HepG2 (cell line): ENCODE measurements around the gene MTARC1. TPM values are rescaled to one million over a fixed set of nuclear protein-coding genes. Genes with fewer than 3 reads are reported as not detected.

Experiments
- ATAC-seq: fragments of 200-7000 bp; cut with Tn5 transposase; 3 replicates; pipeline ENCODE4 v1.9.1; 2020; ENCODE audit warnings: mild to moderate bottlenecking, moderate library complexity
- BruUV-seq: library from RNA; stranded (reverse); fragments of 400-500 nt; replicated peaks from 2 replicates; lab custom pipeline; 2021; lab: Mats Ljungman, UMichigan
- CTCF ChIA-PET: fragments of 300-600 bp; formaldehyde crosslinking; extraction: SDS; loops from one replicate; lab custom pipeline; 2021; ENCODE audit warnings: low total read pairs, inconsistent platforms, low intra/inter-chr PET ratio; lab: Yijun Ruan, JAX
- POLR2A ChIA-PET: fragments of 350-600 bp; sonication (Branson Sonifier 250); formaldehyde crosslinking; loops from one replicate; lab custom pipeline; 2020; ENCODE audit warnings: antibody characterized with exemption, inconsistent platforms; lab: Yijun Ruan, JAX
- DNase-seq: peaks from one replicate; pipeline ENCODE4 v3.0.0-alpha.2; 2015; ENCODE audit warnings: low spot score
- FAIRE-seq: peaks from 3 replicates; lab custom pipeline; 2011; peaks lifted over from hg19 to GRCh38; lab: Jason Lieb, UNC
- H2AFZ ChIP-seq: one replicate; pipeline ENCODE4 v1.6.1; 2011; ENCODE audit warnings: low read length, inconsistent platforms
- H3K27ac ChIP-seq: fragments of 300-600 bp; 3 replicates; pipeline ENCODE4 v1.8.0; 2011; ENCODE audit warnings: mixed run types, mild to moderate bottlenecking, mixed read lengths, low read length, inconsistent platforms; ENCODE audit not compliant: insufficient read depth; ENCODE audit errors: extremely low read length
- H3K27me3 ChIP-seq, 2 experiments: fragments of 200-600 bp in 1 of 2; 2 replicates in 1 of 2; 3 replicates in 1 of 2; pipeline versions ENCODE4 v1.6.0 to v1.8.0; 2011; ENCODE audit warnings: low read length in 2 of 2, mild to moderate bottlenecking in 2 of 2, moderate library complexity in 2 of 2, inconsistent platforms in 1 of 2; ENCODE audit not compliant: insufficient read depth in 2 of 2, control insufficient read depth in 1 of 2
- H3K36me3 ChIP-seq, 2 experiments: fragments of 200-600 bp in 1 of 2; replicated peaks in 1 of 2; 2 replicates in 1 of 2; 3 replicates in 1 of 2; pipeline versions ENCODE4 v1.5.1 to v1.8.0; 2011; ENCODE audit warnings: low read length in 2 of 2, inconsistent platforms in 1 of 2; ENCODE audit not compliant: insufficient read depth in 2 of 2, control insufficient read depth in 1 of 2
- H3K4me1 ChIP-seq: 2 replicates; pipeline ENCODE4 v1.5.1; 2012; ENCODE audit warnings: low read length, inconsistent platforms; ENCODE audit not compliant: insufficient read depth
- H3K4me2 ChIP-seq: 2 replicates; pipeline ENCODE4 v1.6.0; 2011; ENCODE audit warnings: low read depth, low read length, inconsistent platforms
- H3K4me3 ChIP-seq, 3 experiments: fragments of 200-600 bp in 1 of 3; sonication (generic), shearing (Covaris generic) in 1 of 3; replicated peaks in 1 of 3; 2 replicates each; pipeline ENCODE4 v1.5.1; 2011 to 2016; ENCODE audit warnings: low read length in 3 of 3, inconsistent platforms in 2 of 3, low read depth in 2 of 3, mild to moderate bottlenecking in 2 of 3, control low read depth in 1 of 3, mixed read lengths in 1 of 3; ENCODE audit not compliant: insufficient read depth in 1 of 3
- H3K79me2 ChIP-seq: one replicate; pipeline ENCODE4 v1.6.1; 2011; ENCODE audit warnings: low read length, inconsistent platforms; ENCODE audit not compliant: insufficient read depth
- H3K9ac ChIP-seq: 2 replicates; pipeline ENCODE4 v1.6.0; 2011; ENCODE audit warnings: mild to moderate bottlenecking, low read depth, low read length, inconsistent platforms; ENCODE audit not compliant: insufficient read depth
- H3K9me3 ChIP-seq: 2 replicates; pipeline ENCODE4 v1.5.1; 2012; ENCODE audit warnings: mild to moderate bottlenecking, low read length
- H4K20me1 ChIP-seq: 2 replicates; pipeline ENCODE4 v1.6.0; 2011; ENCODE audit warnings: inconsistent platforms, mild to moderate bottlenecking, low read length, moderate library complexity; ENCODE audit not compliant: insufficient read depth
- RBFOX2 ChIP-seq: fragments of 200-400 bp; formaldehyde crosslinking; IDR thresholded peaks from 2 replicates; pipeline ENCODE4 v1.6.1; 2017; ENCODE audit warnings: low read depth, mild to moderate bottlenecking, low read length
- RBM22 ChIP-seq: fragments of 200-400 bp; formaldehyde crosslinking; optimal IDR thresholded peaks from 2 replicates; pipeline ENCODE3; 2017; ENCODE audit warnings: mild to moderate bottlenecking, low read length, moderate library complexity
- SIX1 ChIP-seq: sonication (generic); formaldehyde crosslinking; IDR thresholded peaks from 2 replicates; pipeline ENCODE4 v1.4.0; 2020; ENCODE audit warnings: missing genetic modification reagents, borderline replicate concordance
- SRSF4 ChIP-seq: fragments of 200-400 bp; formaldehyde crosslinking; IDR thresholded peaks from one replicate; pipeline ENCODE4 v1.6.1; 2018; ENCODE audit warnings: mild to moderate bottlenecking, low read depth, low read length, moderate library complexity; ENCODE audit not compliant: poor library complexity, severe bottlenecking
- TCF12 ChIP-seq, 2 experiments: fragments of 450-650 bp in 1 of 2; sonication (generic) in 1 of 2; formaldehyde crosslinking in 1 of 2; IDR thresholded peaks; 2 replicates each; pipeline versions ENCODE4 v1.6.1 to v1.8.0; 2017 to 2022; ENCODE audit warnings: antibody characterized with exemption in 1 of 2, mild to moderate bottlenecking in 1 of 2, missing genetic modification reagents in 1 of 2, moderate library complexity in 1 of 2
- ZNF292 ChIP-seq: sonication (generic); formaldehyde crosslinking; IDR thresholded peaks from 2 replicates; pipeline ENCODE4 v1.8.1; 2022; ENCODE audit warnings: mild to moderate bottlenecking, low read depth, missing genetic modification reagents, borderline replicate concordance
- ZNF530 ChIP-seq: sonication (generic); formaldehyde crosslinking; IDR thresholded peaks from 2 replicates; pipeline ENCODE4 v1.5.0; 2020; ENCODE audit warnings: low read depth, mild to moderate bottlenecking, missing genetic modification reagents
- WGBS: methylation state at CpG from one replicate; pipeline ENCODE4 v1.1.6; 2017; ENCODE audit warnings: low lambda C conversion rate; 5-methylcytosine and 5-hydroxymethylcytosine counted together
- in situ Hi-C: cut with HindIII; loops from 2 replicates; pipeline ENCODE4 v1.10.0; 2017; ENCODE audit warnings: low pct_unique_long_range_greater_than_20kb; ENCODE audit not compliant: extremely low pct_ligation_motif_present
- intact Hi-C: fragments of 100-400 bp; cut with micrococcal nuclease; formaldehyde crosslinking; loops from one replicate; pipeline ENCODE4 v1.10.0; 2022; ENCODE audit not compliant: unreplicated experiment
- polyA plus RNA-seq, 8 experiments: library from polyadenylated mRNA; depleted of rRNA in 3 of 8; stranded (reverse) in 7 of 8; unstranded in 1 of 8; fragments of >200 nt; fragmentation: Illumina TruSeq in 4 of 8; extraction: Trizol in 4 of 8; gene quantifications; 2 replicates each; pipeline versions ENCODE4 v1.2.1 to v1.2.3, GENCODE V29; 2011 to 2016; ENCODE audit warnings: low read depth in 4 of 8, missing spikeins in 1 of 8, mixed read lengths in 1 of 8; ENCODE audit not compliant: insufficient read depth in 1 of 8
- total RNA-seq, 5 experiments: library from RNA; depleted of rRNA; stranded (reverse); fragments of >200 nt; fragmentation: Illumina TruSeq; extraction: Trizol; gene quantifications; 2 replicates each; pipeline ENCODE4 v1.2.3, GENCODE V29; 2016; ENCODE audit warnings: low read depth in 1 of 5
- TF ChIP-seq, protein P1 (sequence below): sonication (generic); formaldehyde crosslinking; IDR thresholded peaks from 2 replicates; pipeline ENCODE4 v1.5.0; 2020; ENCODE audit warnings: missing genetic modification reagents
- TF ChIP-seq, protein P2 (sequence below): sonication (generic); formaldehyde crosslinking; conservative IDR thresholded peaks from 2 replicates; pipeline ENCODE4 v1.4.0; 2020; ENCODE audit warnings: missing genetic modification reagents

Gene MTARC1
- total and polyA plus RNA-seq, 2 of the 13 experiments (the other 11 are each of a cell fraction or from before 2014, with no cell fraction given) = 19.4 to 106 TPM

DNA sequence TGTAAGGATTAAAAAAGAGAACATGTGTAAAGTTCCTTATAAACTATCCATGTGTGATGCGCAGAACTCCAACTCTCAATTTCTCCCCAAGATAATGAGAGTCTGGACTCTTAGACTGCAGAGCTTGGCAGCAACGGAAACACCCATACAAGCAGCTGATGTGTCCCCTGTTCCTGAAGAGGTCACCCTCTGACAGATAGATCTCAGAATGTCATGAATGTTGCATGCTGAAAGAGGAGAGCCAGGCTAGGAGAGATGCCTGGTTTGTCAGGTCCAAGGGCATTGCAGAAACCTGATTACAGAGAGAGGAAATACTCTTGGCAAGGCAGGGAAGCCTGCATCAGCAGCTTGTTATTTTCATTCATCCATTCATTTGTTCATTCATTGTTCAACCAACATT is 24.2 kb downstream of the MTARC1 start:
- Histone ChIP-seq H3K79me2 (no peaks in the 10 kb centered on the region), H3K36me3 (peaks cover 7 to 53% of the 10 kb centered on the region in 2 experiments; a peak in 4 of 5 replicates), H3K4me1 (no peaks in the 10 kb centered on the region), H3K27ac (no peak overlapping the region), H3K4me2 (no peak overlapping the region), H3K9ac (no peak overlapping the region), H2AFZ (no peak overlapping the region), H3K27me3 (no peaks in the 10 kb centered on the region), H4K20me1 (no peaks in the 10 kb centered on the region), H3K4me3 (no peak overlapping the region), H3K9me3 (no peaks in the 10 kb centered on the region)
- BruUV-seq = no TSS peak
- no peak for DNase-seq
- ChIA-PET POLR2A (no interaction called here), CTCF (no interaction called here)
- no peak for TF ChIP-seq SIX1 (CRISPR knock-in tag)
- WGBS = 44% methylated on average over 2 of the region's 2 CpGs
- no peak for ATAC-seq
- FAIRE-seq = no peak
- intact Hi-C loops (loop anchor here (5.0 kb wide), 1 partner anchor 391 kb away; no protein-coding TSS in a partner anchor), in situ Hi-C loops (no loop called here)

DNA sequence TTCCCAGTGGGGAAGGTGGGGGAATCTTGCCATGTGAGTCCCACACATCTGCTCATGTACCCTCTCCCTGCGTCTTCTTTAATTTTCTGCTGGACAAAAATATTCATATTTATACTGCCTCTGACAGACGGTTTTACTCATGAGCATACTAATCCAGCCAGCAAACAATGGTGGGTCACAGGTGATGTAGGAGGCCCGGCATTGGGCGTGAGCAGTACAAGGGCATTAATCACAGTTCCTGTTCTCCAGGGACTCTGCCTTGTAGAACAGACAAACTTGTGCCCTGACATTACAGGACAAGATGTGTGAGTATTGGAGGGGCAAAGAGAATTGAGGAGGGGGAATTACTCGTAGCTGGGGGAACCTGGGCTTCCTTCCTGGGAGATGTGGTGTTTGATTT is 25.0 kb downstream of the MTARC1 start:
- DNase-seq (no peak), FAIRE-seq (no peak), ATAC-seq (no peak)
- no peaks in the 10 kb centered on the region for H4K20me1 ChIP-seq
- ChIA-PET POLR2A (no interaction called here), CTCF (no interaction called here)
- H3K9me3 ChIP-seq = no peaks in the 10 kb centered on the region
- no peak overlapping the region for H3K27ac ChIP-seq
- no peak overlapping the region for H2AFZ ChIP-seq
- BruUV-seq = no TSS peak
- no peaks in the 10 kb centered on the region for H3K27me3 ChIP-seq
- no peak overlapping the region for H3K9ac ChIP-seq
- H3K4me1 ChIP-seq = no peaks in the 10 kb centered on the region
- WGBS = 98% methylated on average over 5 of the region's 5 CpGs
- in situ Hi-C loops = no loop called here
- intact Hi-C loops = loop anchor here (5.0 kb wide), 1 partner anchor 391 kb away; no protein-coding TSS in a partner anchor
- no peaks in the 10 kb centered on the region for H3K79me2 ChIP-seq
- peaks cover 7 to 52% of the 10 kb centered on the region in 2 experiments; a peak in 4 of 5 replicates for H3K36me3 ChIP-seq
- no peak overlapping the region for H3K4me2 ChIP-seq
- no peak overlapping the region for H3K4me3 ChIP-seq
- TF ChIP-seq, protein P1, sequence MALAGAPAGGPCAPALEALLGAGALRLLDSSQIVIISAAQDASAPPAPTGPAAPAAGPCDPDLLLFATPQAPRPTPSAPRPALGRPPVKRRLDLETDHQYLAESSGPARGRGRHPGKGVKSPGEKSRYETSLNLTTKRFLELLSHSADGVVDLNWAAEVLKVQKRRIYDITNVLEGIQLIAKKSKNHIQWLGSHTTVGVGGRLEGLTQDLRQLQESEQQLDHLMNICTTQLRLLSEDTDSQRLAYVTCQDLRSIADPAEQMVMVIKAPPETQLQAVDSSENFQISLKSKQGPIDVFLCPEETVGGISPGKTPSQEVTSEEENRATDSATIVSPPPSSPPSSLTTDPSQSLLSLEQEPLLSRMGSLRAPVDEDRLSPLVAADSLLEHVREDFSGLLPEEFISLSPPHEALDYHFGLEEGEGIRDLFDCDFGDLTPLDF = no peak
- TF ChIP-seq RBM22 = no peak
- no peak for TF ChIP-seq SRSF4
- no peak for TF ChIP-seq TCF12 (IDR thresholded peaks at IDR 0.05)
- TF ChIP-seq TCF12 (CRISPR knock-in tag; IDR thresholded peaks at IDR 0.05) = no peak
- TF ChIP-seq ZNF292 (CRISPR knock-in tag) = no peak
- TF ChIP-seq RBFOX2 = no peak
- TF ChIP-seq, protein P2, sequence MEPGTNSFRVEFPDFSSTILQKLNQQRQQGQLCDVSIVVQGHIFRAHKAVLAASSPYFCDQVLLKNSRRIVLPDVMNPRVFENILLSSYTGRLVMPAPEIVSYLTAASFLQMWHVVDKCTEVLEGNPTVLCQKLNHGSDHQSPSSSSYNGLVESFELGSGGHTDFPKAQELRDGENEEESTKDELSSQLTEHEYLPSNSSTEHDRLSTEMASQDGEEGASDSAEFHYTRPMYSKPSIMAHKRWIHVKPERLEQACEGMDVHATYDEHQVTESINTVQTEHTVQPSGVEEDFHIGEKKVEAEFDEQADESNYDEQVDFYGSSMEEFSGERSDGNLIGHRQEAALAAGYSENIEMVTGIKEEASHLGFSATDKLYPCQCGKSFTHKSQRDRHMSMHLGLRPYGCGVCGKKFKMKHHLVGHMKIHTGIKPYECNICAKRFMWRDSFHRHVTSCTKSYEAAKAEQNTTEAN (CRISPR knock-in tag) = no peak
- TF ChIP-seq ZNF530 (CRISPR knock-in tag) = no peak
